ENCODE measurements around the gene MYBPC3. TPM values are rescaled to one million over a fixed set of nuclear protein-coding genes. Genes with fewer than 3 reads are reported as not detected.

MYBPC3 gene
- polyA plus RNA-seq, 2 of the 4 experiments (the other 2 are of a cell fraction): 0.05 to 0.06 TPM

DNA sequence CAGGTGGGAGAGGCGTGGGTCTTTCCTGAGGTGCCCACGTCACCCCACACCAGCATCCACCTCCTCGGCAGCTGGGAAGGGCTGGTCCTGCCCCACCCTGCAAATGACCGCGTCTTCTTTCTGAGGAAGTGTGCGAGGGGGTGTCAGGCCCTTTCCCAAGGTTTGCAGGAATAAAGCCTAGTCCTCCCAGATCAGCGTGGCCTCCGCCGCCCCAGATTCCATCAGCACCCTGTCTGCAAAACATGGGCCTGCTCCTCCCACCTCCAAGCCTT, 41.5 kb upstream of the MYBPC3 start:
- Histone ChIP-seq H3K4me2 (no peak overlapping the region), H3K27ac (no peak overlapping the region), H3K4me3 (no peak overlapping the region), H3K9me3 (no peaks in the 10 kb centered on the region), H3K4me1 (no peaks in the 10 kb centered on the region)
- FAIRE-seq (no peak), DNase-seq (ENCODE audit: low read depth in 1 of 2, low spot score in 1 of 2) (no peak), ATAC-seq (no peak)
- ChIA-PET POLR2A (no interaction called here), CTCF (interaction anchor here (0.6 to 10.2 kb wide), 5 partner anchors 16 to 131 kb away, joined by 3 to 133 read pairs (median 6); partner anchors contain the start of gene SPI1)
- WGBS (ENCODE audit: missing lambda C conversion rate): 89% methylated on average over 9 of the region's 9 CpGs
- TF ChIP-seq ZC3H11A (IDR thresholded peaks at IDR 0.05) (no peak), POLR2A (IDR thresholded peaks at IDR 0.05; ENCODE audit: low read length) (no peak), ZNF302 (CRISPR knock-in tag; IDR thresholded peaks at IDR 0.05) (no peak), HOXA7 (CRISPR knock-in tag; IDR thresholded peaks at IDR 0.05) (no peak), ZFP36 (IDR thresholded peaks at IDR 0.05; ENCODE audit: borderline replicate concordance, partially characterized antibody) (no peak), FOSL2 (IDR thresholded peaks at IDR 0.05) (no peak), FOSL2 (CRISPR knock-in tag; IDR thresholded peaks at IDR 0.05) (no peak)
- TF ChIP-seq, protein P1, sequence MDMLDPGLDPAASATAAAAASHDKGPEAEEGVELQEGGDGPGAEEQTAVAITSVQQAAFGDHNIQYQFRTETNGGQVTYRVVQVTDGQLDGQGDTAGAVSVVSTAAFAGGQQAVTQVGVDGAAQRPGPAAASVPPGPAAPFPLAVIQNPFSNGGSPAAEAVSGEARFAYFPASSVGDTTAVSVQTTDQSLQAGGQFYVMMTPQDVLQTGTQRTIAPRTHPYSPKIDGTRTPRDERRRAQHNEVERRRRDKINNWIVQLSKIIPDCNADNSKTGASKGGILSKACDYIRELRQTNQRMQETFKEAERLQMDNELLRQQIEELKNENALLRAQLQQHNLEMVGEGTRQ (IDR thresholded peaks at IDR 0.05): no peak
- TF ChIP-seq, protein P2, sequence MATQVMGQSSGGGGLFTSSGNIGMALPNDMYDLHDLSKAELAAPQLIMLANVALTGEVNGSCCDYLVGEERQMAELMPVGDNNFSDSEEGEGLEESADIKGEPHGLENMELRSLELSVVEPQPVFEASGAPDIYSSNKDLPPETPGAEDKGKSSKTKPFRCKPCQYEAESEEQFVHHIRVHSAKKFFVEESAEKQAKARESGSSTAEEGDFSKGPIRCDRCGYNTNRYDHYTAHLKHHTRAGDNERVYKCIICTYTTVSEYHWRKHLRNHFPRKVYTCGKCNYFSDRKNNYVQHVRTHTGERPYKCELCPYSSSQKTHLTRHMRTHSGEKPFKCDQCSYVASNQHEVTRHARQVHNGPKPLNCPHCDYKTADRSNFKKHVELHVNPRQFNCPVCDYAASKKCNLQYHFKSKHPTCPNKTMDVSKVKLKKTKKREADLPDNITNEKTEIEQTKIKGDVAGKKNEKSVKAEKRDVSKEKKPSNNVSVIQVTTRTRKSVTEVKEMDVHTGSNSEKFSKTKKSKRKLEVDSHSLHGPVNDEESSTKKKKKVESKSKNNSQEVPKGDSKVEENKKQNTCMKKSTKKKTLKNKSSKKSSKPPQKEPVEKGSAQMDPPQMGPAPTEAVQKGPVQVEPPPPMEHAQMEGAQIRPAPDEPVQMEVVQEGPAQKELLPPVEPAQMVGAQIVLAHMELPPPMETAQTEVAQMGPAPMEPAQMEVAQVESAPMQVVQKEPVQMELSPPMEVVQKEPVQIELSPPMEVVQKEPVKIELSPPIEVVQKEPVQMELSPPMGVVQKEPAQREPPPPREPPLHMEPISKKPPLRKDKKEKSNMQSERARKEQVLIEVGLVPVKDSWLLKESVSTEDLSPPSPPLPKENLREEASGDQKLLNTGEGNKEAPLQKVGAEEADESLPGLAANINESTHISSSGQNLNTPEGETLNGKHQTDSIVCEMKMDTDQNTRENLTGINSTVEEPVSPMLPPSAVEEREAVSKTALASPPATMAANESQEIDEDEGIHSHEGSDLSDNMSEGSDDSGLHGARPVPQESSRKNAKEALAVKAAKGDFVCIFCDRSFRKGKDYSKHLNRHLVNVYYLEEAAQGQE (IDR thresholded peaks at IDR 0.05): no peak

DNA sequence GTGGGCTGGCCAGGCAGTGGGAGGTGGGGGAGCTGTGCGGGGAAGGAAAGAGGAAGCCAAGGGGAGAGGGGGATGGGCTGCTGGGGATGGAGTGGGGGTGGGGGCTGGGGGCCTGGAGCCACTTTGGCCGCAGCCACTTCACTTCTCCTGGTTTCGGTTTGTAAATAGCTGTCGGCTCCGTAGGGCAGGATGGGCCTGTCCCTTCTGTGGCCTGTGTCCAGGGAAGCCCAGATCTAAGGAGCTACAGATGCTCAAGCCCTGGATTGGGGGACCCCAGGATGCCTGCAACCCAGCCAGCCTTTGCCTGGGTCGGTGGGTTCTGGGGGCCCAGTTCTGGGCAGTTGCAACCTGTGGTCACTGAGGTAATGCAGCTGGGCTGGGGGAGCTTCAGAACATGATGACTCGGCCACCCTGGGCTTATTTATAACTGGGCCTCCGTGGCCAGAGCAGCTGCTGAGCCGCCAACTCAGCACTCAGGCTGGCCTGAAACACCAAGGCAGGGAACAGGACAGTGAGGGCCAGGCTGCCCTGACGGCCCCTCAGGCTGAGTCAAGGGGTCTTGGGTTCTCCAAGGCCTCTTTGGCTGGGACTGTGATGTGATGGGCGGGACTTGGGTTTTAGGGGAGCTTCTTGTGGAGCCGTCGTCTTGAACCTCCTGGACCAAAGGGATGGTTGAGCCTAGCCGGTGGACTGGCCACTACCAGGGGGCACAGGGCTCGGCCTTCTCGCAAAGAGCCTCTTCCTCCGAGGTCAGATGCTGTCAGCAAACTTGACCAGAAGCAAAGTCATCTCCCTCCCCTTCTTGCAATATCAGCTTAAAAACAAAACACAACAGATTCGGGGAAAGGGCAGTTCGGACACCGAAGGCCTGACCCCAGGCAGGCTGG, 40.9 kb upstream of the MYBPC3 start:
- H3K27ac ChIP-seq: 0 out of 6 replicates have a peak overlapping the region, but pooled peaks of 1 of the 2 experiments have one; percentile 36
- ChIA-PET CTCF (interaction anchor here (0.6 to 10.2 kb wide), 7 partner anchors 15 to 460 kb away, joined by 3 to 133 read pairs (median 5); partner anchors contain the start of gene SPI1), POLR2A (no interaction called here)
- TF ChIP-seq, protein P3, sequence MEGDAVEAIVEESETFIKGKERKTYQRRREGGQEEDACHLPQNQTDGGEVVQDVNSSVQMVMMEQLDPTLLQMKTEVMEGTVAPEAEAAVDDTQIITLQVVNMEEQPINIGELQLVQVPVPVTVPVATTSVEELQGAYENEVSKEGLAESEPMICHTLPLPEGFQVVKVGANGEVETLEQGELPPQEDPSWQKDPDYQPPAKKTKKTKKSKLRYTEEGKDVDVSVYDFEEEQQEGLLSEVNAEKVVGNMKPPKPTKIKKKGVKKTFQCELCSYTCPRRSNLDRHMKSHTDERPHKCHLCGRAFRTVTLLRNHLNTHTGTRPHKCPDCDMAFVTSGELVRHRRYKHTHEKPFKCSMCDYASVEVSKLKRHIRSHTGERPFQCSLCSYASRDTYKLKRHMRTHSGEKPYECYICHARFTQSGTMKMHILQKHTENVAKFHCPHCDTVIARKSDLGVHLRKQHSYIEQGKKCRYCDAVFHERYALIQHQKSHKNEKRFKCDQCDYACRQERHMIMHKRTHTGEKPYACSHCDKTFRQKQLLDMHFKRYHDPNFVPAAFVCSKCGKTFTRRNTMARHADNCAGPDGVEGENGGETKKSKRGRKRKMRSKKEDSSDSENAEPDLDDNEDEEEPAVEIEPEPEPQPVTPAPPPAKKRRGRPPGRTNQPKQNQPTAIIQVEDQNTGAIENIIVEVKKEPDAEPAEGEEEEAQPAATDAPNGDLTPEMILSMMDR (IDR thresholded peaks at IDR 0.05): no peak
- TF ChIP-seq POLR2A (IDR thresholded peaks at IDR 0.05; ENCODE audit: low read length) (no peak), FOSB (CRISPR knock-in tag; IDR thresholded peaks at IDR 0.05) (no peak), HOXB13 (CRISPR knock-in tag; IDR thresholded peaks at IDR 0.05; ENCODE audit: low read depth) (no peak), EHMT2 (IDR thresholded peaks at IDR 0.05; ENCODE audit: low read depth) (no peak), RFX5 (IDR thresholded peaks at IDR 0.05) (no peak), KDM1A (IDR thresholded peaks at IDR 0.05; ENCODE audit: low read depth) (no peak), HEYL (CRISPR knock-in tag; IDR thresholded peaks at IDR 0.05) (no peak)
- TF ChIP-seq, protein P4, sequence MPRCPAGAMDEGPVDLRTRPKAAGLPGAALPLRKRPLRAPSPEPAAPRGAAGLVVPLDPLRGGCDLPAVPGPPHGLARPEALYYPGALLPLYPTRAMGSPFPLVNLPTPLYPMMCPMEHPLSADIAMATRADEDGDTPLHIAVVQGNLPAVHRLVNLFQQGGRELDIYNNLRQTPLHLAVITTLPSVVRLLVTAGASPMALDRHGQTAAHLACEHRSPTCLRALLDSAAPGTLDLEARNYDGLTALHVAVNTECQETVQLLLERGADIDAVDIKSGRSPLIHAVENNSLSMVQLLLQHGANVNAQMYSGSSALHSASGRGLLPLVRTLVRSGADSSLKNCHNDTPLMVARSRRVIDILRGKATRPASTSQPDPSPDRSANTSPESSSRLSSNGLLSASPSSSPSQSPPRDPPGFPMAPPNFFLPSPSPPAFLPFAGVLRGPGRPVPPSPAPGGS (IDR thresholded peaks at IDR 0.05): no peak
- FAIRE-seq (no peak), ATAC-seq (peak in 1 of 2 experiments; percentile 24; a peak in 2 of 6 replicates), DNase-seq (ENCODE audit: low read depth in 1 of 2, low spot score in 1 of 2) (no peak)
- no peaks in the 10 kb centered on the region for H3K4me1 ChIP-seq
- no peaks in the 10 kb centered on the region for H3K9me3 ChIP-seq
- H3K4me2 ChIP-seq: no peak overlapping the region
- H3K4me3 ChIP-seq: no peak overlapping the region
- 82% methylated on average over 17 of the region's 20 CpGs for WGBS (ENCODE audit: missing lambda C conversion rate)
